ENCODE results near the gene ADAMTSL3.
"Not testable (repeated sequence)": the region's sequence is repeated elsewhere in the genome, so short reads cannot be mapped to it uniquely, and the experiment has no call there.

The ADAMTSL3 gene

GRCh38 chr15:83709811-83710210 is 55.9 kb downstream of the ADAMTSL3 start:
- no peak for DNase-seq

GRCh38 chr15:83710452-83710851 is 56.5 kb downstream of the ADAMTSL3 start:
- DNase-seq: no peak

GRCh38 chr15:83711236-83711635 is 57.3 kb downstream of the ADAMTSL3 start:
- DNase-seq: no peak

- no peak for DNase-seq
Observed at GRCh38 chr15:83713242-83713641, 59.3 kb downstream of the ADAMTSL3 start.

GRCh38 chr15:83714939-83715628 is 61.2 kb downstream of the ADAMTSL3 start:
- DNase-seq: no peak

GRCh38 chr15:83716605-83717004 is 62.7 kb downstream of the ADAMTSL3 start:
- DNase-seq: no peak

- DNase-seq: no peak
Observed at GRCh38 chr15:83717010-83717409, 63.1 kb downstream of the ADAMTSL3 start.

GRCh38 chr15:83720468-83720867 is 66.5 kb downstream of the ADAMTSL3 start:
- DNase-seq: no peak

- DNase-seq: no peak
Observed at GRCh38 chr15:83721031-83721430, 67.1 kb downstream of the ADAMTSL3 start.

GRCh38 chr15:83721981-83722380 is 68.1 kb downstream of the ADAMTSL3 start:
- DNase-seq: no peak

GRCh38 chr15:83723216-83723615 is 69.3 kb downstream of the ADAMTSL3 start:
- DNase-seq: no peak

GRCh38 chr15:83732196-83732595 is 78.3 kb downstream of the ADAMTSL3 start:
- DNase-seq: no peak

- DNase-seq: no peak
Observed at GRCh38 chr15:83732770-83733169, 78.8 kb downstream of the ADAMTSL3 start.

- no peak for DNase-seq
Observed at GRCh38 chr15:83733206-83733605, 79.3 kb downstream of the ADAMTSL3 start.

GRCh38 chr15:83733691-83734090 is 79.8 kb downstream of the ADAMTSL3 start:
- DNase-seq: no peak

GRCh38 chr15:83734487-83734886 is 80.6 kb downstream of the ADAMTSL3 start:
- no peak for DNase-seq

- no peak for DNase-seq
Observed at GRCh38 chr15:83739629-83740028, 85.7 kb downstream of the ADAMTSL3 start.

- DNase-seq: no peak
Observed at GRCh38 chr15:83745771-83746170, 91.8 kb downstream of the ADAMTSL3 start.

GRCh38 chr15:83746231-83746630 is 92.3 kb downstream of the ADAMTSL3 start:
- no peak for DNase-seq

GRCh38 chr15:83747050-83747717 is 93.3 kb downstream of the ADAMTSL3 start:
- no peak for DNase-seq

- no peak for DNase-seq
Observed at GRCh38 chr15:83747718-83748110, 93.8 kb downstream of the ADAMTSL3 start.

- no peak for DNase-seq
Observed at GRCh38 chr15:83753872-83754493, 100.1 kb downstream of the ADAMTSL3 start.

- DNase-seq: not testable (repeated sequence)
Observed at GRCh38 chr15:83757291-83757690, 103.4 kb downstream of the ADAMTSL3 start.

GRCh38 chr15:83762367-83762766 is 108.4 kb downstream of the ADAMTSL3 start:
- DNase-seq: no peak
